Sigmoid colon (tissue), 4 donors: ENCODE results near the gene SRC.

ENCODE experiments used
- POLR2A ChIP-seq, 2 donors: fragments of 450-650 bp; IDR thresholded peaks; one replicate each; pipeline ENCODE4 v1.6.1; 2016; ENCODE audit warnings: antibody characterized with exemption in 2 of 2, mild to moderate bottlenecking in 2 of 2, moderate library complexity in 2 of 2
- POLR2AphosphoS5 ChIP-seq, 4 donors: sonication (generic); formaldehyde crosslinking; IDR thresholded peaks; one replicate each; pipeline ENCODE4 v1.6.1; 2017; ENCODE audit warnings: antibody characterized with exemption in 4 of 4
- TF ChIP-seq, protein P1 (sequence below), 4 experiments: fragments of 450-650 bp in 3 of 4; fragments of 200-600 bp in 1 of 4; IDR thresholded peaks; one replicate each; pipeline ENCODE4 v1.5.1; 2016 to 2019; ENCODE audit warnings: antibody characterized with exemption in 4 of 4, mild to moderate bottlenecking in 3 of 4, moderate library complexity in 2 of 4

- TF ChIP-seq, protein P1, sequence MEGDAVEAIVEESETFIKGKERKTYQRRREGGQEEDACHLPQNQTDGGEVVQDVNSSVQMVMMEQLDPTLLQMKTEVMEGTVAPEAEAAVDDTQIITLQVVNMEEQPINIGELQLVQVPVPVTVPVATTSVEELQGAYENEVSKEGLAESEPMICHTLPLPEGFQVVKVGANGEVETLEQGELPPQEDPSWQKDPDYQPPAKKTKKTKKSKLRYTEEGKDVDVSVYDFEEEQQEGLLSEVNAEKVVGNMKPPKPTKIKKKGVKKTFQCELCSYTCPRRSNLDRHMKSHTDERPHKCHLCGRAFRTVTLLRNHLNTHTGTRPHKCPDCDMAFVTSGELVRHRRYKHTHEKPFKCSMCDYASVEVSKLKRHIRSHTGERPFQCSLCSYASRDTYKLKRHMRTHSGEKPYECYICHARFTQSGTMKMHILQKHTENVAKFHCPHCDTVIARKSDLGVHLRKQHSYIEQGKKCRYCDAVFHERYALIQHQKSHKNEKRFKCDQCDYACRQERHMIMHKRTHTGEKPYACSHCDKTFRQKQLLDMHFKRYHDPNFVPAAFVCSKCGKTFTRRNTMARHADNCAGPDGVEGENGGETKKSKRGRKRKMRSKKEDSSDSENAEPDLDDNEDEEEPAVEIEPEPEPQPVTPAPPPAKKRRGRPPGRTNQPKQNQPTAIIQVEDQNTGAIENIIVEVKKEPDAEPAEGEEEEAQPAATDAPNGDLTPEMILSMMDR (IDR thresholded peaks at IDR 0.05) = no peak
- TF ChIP-seq POLR2AphosphoS5 (IDR thresholded peaks at IDR 0.05) (no peak), POLR2A (IDR thresholded peaks at IDR 0.05) (no peak)
These were observed 3.9 kb downstream of the SRC start for GRCh38 chr20:37349517-37350491.
